HG03571 (cell line): ENCODE measurements around the gene RPGRIP1L.
"Not testable (repeated sequence)": the region's sequence is repeated elsewhere in the genome, so short reads cannot be mapped to it uniquely, and the experiment has no call there.

Source experiments
- ATAC-seq: cut with Tn5 transposase; IDR thresholded peaks from one replicate; pipeline ENCODE4 v1.9.1; 2021; ENCODE audit not compliant: unreplicated experiment

The RPGRIP1L gene

DNA sequence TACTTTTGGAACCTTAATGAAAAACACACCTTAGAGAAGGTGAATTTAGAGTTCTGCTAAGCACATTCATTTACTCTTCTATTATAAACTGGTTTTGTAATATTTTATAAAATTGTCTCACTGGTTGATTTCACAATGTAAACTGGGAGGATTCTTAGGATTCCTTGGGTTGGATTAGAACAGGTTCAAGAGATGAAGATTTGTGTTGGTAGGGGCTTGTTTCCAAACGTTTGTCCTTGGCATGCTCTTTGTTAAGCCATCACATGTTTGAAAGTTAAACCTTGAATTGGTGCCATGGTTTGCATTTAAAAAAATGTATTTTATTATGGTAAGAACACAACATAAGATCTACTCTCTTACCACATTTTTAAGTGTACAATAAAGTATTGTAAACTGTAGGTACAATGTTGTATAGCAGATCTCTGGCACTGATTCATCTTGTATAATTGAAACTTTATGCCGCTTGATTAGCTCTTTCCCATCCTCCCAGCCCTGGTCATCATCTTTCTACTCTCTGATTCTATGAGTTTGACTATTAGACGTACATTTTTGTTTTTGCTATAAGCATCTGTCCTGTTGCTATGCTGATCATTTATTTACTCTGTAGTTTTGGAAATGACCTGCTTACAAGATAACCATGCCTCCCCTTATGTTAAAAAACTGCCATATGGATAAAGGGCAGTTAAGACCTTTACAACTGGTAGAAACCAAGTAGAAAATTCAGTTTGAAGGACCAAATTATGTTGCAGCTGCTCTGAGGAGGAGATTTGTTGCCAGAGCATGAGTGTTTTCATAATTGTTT is 9.9 kb upstream of the RPGRIP1L start:
- no peak for ATAC-seq

DNA sequence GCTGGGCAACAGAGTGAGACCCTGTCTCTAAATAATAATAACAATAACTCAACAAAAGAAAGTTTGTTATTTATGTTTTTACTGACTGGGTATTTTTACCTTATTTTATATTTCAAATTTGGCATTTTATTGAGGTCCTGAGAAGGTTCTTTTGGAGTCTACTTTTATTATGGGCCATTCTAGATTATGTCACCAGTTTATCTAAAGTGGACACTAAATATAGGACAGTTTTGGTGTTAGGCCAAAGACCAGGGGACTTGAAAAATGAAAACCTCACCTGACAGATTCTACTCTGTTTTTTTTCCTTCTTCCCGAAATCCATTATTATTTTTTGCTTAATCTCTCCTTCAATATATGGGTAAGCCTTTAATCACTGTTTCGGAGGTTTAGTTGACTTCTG is 8.4 kb upstream of the RPGRIP1L start:
- ATAC-seq = no peak

DNA sequence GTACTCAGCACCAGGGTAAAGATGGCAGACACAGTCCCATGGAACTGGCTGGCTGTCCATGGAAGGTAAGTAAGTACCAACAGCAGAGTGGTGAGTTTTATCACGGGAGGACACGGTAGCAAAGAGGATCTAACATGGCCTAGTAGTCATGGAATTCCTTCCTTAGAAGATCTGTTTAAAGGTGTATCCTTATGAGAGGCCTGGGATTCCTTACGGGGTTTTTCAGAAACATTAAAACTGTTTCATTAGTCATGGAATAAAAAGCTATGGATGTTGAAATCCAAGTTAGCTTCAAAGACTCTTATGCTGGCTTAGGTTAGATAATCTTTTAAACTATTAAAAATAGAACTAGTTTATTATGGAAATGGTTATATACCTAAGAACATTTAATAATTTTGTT is 7.7 kb upstream of the RPGRIP1L start:
- ATAC-seq = no peak

DNA sequence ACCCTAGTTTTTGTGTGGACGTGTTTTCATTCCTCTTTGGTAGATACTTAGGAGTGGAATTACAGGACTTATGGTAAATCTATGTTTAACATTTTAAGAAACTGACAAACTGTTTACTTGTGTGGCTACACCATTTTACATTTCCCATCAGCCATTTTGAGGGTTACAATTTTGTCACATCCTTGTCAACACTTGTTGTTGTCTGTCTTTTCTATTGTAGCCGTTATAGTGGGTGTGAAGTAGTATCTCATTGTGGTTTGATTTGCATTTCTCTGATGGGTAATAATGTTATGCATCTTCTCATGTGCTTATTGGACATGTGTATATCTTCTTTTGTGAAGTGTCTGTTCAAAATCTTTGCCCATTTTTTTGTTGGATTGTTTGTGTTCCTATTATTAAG is 4.8 kb upstream of the RPGRIP1L start:
- no peak for ATAC-seq

DNA sequence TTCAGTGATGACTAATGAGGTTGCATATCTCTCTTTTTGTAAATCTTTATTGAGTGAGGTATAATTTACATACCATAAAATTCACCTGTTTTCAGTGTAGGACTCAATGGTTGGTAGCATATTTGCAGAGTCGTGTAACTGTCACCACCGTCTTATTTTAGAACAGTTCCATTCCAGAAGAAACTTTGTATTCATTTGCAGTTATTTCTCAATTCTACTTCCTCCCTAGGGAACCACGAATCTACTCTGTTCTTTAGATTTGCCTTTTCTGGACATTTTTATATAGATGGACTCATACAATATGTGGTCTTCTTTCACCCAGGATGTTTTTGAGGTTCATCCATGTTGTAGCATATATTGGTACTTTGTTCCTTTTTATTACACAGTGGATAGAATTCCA is 4.0 kb upstream of the RPGRIP1L start:
- ATAC-seq = no peak

DNA sequence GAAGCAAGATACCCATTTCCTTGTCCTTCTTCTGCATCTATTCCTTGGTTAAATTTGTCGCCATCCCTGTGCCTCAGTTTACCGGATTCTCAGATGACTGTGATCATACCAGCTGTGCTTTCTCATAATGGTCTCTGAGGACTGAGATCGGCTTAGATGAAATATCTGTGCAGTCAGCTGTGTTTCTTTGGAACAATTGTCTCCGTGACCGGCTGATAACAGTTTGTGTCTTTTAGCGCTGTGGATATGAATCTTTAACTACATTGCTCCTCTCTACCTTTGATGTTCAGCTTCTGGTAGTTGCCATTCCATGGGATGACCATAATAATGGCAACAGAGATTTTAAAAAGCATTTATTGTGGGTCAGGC is 770 bp upstream of the RPGRIP1L start:
- ATAC-seq = no peak

DNA sequence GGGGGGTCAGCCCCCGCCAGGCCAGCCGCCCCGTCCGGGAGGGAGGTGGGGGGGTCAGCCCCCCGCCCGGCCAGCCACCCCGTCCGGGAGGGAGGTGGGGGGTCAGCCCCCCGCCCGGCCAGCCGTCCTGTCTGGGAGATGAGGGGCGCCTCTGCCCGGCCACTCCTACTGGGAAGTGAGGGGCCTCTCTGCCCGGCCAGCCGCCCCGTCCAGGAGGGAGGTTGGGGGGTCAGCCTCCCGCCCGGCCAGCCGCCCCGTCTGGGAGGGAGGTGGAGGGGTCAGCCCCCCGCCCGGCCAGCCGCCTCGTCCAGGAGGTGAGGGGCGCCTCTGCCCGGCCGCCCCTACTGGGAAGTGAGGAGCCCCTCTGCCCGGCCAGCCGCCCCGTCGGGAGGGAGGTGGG is 5.4 kb downstream of the RPGRIP1L start:
- ATAC-seq = not testable (repeated sequence)

DNA sequence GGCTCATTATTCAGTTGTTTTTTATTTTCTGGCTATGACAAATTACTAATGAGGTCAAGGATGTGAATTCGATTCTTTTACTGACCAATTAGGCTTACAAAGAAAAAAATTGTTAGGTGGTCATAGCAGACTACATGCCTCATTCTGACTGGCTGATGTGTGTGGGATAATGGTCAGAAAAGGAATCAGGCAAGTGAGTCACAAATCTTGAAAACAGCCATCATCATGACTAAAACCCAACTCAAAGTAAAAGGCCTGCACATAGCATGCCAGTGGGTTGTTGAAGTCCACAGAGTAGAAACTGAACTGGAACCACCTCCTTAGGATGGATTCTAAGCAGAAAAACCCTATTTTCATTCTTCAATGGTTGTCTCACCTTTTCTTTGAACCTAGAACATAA is 8.6 kb downstream of the RPGRIP1L start:
- ATAC-seq = no peak

DNA sequence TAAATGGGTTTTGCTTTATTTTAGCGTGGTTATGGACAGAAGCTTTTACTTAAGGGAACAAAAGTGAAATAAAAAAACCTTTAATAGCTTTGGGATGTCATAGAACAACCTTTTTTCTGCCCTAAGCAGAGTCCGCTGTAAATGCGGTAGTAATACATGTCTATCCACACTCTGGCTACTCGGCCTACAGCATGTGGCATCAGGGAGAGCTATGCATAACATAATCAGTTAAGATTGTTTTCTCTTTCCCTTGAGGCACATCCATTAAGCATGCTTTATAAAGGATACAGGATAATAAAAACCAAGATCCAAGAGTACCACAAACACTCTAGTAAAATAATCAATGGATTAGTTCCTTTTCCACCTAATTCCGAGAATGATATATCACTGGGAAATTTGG is 10.3 kb downstream of the RPGRIP1L start:
- ATAC-seq = no peak

DNA sequence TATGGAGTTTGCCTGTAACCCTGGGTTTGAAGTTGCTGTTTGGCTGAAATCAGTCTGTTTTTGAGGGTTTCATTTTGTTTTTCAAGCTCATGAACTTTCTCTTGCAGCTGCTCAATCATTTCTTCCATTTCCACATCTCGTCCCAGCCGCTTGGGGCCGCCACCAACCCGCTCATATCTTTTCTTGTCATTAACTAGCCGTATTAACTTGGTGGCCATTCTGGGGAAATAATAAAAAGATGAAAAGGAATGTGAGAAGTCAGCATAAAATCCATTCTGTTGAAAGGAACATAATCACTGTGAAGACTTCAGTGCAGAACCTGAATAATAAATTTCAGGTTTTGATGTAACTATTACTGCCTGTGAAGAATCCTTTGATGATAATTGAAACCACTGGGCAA is 11.5 kb downstream of the RPGRIP1L start:
- ATAC-seq = no peak

DNA sequence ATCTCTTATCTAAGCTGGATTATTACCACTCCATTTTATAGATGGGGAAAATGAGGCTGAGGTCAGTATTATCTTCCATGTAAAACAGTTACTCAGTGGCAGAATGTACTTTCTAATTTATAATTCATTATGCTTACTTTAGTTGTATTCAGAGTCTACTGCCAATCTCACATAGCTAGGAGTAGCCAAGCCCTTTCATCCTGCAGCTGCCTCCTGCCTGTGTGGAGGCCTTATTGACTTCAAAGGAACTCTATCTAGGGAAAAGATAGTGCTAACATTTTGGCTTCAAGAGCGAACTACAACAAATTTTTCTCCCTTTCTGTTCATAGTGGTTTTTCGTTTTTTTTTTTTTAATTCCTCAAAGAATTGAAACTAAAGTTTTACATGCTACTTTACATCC is 12.9 kb downstream of the RPGRIP1L start:
- ATAC-seq = no peak

DNA sequence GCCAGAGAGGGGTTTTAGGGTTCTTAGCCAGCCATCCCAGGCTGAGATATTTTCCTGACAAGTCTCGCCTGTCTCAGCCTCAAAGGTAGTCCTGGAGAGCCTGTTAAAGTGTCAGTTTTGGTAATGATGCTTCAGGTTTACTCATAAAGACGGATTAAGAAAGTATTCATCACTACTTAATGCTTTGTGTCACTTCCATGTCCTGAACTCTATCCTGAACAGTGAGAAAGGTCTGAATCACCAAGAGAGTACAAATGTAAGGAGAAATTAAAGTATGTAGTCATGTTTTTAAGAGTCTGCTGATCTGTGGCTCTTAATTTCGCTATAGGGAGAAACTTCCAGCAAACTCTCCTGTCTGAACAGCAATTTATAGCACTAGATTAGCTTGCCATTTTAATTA is 14.0 kb downstream of the RPGRIP1L start:
- ATAC-seq = no peak

DNA sequence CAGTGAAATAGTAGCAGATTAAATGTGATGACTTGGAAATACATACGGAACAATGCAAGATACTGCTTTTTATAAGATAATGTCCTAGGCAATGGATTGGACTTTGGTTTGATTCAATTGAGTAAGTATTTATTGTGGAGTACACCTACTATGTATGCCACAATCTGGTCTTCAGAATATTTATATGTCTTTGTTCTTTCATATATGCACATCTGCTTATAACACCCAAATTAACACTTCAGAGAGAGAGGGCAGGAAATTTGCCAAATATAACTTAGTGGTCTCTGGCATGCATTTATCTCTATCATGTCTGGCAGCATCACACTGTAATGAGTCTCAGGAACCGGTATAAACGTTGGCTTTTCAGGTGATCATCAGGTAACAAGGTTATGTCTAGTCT is 16.9 kb downstream of the RPGRIP1L start:
- ATAC-seq = no peak

DNA sequence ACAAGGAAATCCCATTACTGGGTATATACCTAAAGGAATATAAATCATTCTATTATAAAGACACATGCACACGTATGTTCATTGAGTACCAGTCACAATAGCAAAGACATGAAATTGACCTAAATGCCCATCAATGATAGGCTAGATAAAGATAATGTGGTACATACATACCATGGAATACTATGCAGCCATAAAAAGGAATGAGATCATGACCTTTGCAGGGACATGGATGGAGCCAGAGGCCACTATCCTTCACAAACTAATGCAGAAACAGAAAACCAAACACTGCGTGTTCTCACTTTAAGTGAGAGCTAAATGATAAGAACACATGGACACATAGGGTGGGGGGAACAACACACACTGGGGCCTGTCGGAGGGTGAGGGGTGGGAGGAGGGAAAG is 18.3 kb downstream of the RPGRIP1L start:
- ATAC-seq = not testable (repeated sequence)

DNA sequence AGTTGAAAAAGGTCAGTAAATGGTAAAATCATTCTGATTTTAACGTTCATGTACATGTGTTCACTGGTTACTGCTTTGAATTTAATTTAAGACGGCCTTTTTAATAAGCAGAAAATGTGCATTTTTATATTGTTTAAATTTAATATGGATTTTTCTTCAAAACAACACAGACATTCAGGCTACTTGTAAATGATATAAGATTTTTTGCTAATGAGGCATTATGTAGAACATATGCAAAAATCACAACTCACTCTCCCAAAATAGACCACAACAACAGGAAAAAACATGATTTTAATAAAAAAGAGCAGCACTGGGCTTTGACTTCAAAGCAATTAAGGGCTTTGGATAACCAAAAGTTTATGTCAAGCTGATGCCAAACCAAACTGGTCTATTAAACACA is 22.3 kb downstream of the RPGRIP1L start:
- ATAC-seq = no peak

DNA sequence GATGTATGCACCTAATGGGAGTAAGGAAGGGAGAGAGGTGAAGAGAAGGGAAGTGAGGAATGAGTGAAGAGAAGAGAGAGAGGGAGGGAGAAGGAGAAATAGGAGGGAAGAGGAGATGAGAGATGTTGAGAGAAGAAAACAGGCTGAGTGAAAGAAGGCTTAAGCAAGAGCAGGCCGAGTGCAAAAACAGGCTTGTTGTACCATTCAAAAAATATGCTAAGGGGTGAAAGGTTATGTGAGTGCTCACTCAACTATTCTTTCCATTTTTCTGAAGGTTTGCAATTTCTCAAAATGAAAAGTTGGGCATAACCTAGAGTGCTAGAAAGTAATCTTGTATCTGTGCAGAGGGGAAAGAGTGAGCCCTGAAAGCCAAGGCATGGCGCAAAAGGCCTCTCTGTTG is 22.9 kb downstream of the RPGRIP1L start:
- no peak for ATAC-seq

DNA sequence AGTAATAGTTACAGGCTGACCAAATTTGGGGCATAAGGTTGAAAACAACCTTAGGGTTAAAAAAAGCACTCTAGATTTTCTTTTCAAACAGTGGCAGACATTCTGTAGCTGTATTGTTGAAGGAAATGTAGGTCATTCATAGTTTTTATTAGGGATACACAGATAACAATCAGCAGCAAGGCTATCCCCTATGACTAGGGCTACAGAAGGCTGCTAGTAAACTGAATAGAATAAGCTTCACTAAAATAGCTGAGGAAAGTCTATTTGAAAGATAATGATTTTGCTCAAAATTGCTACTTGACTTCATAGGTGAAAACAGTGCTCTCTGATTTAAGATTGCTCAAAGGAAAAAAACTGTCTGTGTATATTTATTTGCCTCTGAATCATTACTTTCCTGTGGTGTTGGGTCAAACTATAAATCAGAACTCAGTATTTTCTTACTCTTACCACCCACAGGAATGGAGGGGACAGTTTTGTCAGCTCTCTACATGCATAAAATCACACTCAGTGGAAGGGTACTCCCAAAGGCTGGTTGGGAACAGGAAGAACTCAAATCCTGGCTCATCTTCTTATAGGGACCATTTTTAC is 24.8 kb downstream of the RPGRIP1L start:
- no peak for ATAC-seq

DNA sequence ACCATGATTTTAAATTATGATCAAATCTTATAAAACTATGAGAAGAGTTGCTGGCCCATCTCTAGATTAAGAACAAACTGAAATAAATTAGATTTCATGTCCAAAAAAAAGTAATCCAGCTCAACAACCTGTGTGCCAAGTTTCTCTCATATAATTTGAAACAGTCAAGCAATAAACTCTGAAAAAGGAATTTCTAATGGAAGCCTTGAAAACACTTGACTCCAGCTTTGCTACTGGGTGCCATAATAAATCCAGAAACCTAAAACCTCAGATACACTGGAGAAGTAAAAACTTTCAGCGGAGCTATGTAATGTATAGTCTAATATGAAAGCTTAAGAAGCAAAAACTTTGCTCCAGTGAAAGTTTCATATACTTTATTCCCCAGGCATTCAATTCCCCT is 25.5 kb downstream of the RPGRIP1L start:
- no peak for ATAC-seq

DNA sequence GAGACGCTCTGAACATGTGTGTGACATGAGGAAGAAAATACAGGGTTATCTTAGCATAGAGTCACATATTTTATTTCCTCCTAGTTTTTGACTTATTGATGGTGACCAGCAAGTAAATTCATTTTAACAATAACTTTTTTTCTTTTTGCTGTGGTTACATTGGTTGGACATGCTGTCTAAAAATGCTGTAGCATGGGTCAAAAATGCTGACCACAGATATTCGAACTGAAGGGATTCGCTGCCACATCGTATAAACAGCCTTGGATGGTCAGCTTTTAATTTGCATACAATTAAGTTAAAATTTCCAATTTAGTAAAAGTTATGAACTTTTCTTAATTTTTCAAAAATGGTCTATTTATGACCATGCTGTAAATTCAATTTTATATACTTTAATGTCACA is 30.5 kb downstream of the RPGRIP1L start:
- no peak for ATAC-seq

DNA sequence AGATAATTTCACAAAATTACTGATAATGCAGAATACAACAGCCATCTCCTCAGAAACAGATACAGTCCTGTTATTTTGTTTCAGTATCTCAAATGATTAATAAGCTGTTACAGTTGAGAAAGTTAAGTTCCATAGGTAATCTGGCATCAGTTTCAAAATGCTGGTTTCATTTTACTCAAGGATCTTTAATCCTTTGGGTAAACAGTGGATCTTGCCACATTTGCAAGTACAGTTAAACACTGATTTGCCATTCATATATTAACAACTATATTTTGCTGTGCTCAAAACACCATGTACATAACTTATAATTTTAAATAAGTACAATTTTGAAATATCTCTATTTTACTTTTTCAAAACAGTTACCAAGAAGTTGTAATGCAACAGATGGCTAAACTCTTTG is 31.2 kb downstream of the RPGRIP1L start:
- no peak for ATAC-seq

DNA sequence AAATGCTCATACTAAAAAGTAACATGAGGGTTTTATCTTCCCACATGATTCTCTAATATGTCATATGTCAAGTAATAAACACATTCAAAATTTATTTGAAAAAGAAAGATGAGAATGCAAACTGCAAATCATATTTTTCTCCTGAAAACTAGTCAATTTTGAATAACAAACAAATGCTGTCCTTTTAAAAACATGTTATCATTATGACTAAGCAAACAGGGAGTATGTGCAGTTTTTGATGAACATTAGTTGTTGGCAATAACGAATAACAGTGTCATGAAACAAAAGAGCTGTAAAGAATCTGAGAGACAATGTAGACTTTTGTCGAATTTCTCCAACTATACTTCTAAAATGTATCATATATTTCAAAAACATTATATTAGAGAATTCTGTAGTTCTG is 34.8 kb downstream of the RPGRIP1L start:
- ATAC-seq = no peak

DNA sequence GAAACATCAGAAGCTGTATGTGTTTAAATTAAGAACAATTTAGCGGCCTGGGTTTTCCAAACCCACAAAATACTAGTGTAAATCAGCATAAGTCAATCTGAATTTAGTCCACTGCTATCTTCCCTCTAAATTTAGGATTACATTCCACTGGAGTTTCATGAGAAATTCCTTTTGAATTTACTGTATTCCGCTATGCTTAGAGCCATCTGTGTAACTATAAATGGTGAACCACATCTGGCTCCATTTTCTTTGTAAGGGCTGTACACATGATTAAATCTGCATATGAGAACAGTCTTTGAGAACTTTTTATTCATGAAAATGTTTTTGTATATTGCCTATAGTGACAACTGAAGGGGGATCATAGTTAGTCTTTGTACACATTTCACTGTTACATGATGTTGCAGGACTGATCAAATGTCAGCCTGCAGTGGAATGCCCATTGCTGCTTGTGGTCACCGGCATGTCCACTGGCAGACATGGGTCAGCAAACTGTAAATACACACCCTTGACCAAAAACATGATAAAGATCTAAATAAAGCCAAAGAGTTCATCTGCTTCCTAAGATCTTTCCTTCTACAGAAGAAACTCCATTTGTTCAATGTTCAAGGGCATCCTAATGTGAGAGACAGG is 36.8 kb downstream of the RPGRIP1L start:
- ATAC-seq = no peak
